NOMO-1 treated with dmso at 0.1 percent for 144 hours (cell line): Measurements from ENCODE around the gene LPIN1.
A peak's percentile ranks its signal among the peaks of the same experiment; 100 is the strongest.
"Not testable (repeated sequence)": the region's sequence is repeated elsewhere in the genome, so short reads cannot be mapped to it uniquely, and the experiment has no call there.

Source experiments
- DNase-seq: peaks from one replicate; lab custom pipeline; 2025; ENCODE audit not compliant: unreplicated experiment; lab: John Stamatoyannopoulos, UW

LPIN1 gene

GRCh38 chr2:11716689-11717321 lies 29.6 kb upstream of the LPIN1 start:
- DNase-seq: no peak

- no peak for DNase-seq
Observed at GRCh38 chr2:11717623-11718022, 28.8 kb upstream of the LPIN1 start.

GRCh38 chr2:11718606-11719005 lies 27.8 kb upstream of the LPIN1 start:
- DNase-seq: no peak

- no peak for DNase-seq
Observed at GRCh38 chr2:11719230-11719977, 27.0 kb upstream of the LPIN1 start.

- DNase-seq: no peak
Observed at GRCh38 chr2:11720752-11721151, 25.7 kb upstream of the LPIN1 start.

GRCh38 chr2:11722292-11723060 lies 24.0 kb upstream of the LPIN1 start:
- DNase-seq: no peak

- no peak for DNase-seq
Observed at GRCh38 chr2:11723061-11723371, 23.4 kb upstream of the LPIN1 start.

GRCh38 chr2:11724151-11724550 lies 22.3 kb upstream of the LPIN1 start:
- DNase-seq: no peak

GRCh38 chr2:11726384-11726783 lies 20.0 kb upstream of the LPIN1 start:
- no peak for DNase-seq

- peak; percentile 20 for DNase-seq
Observed at GRCh38 chr2:11729362-11730212, 16.8 kb upstream of the LPIN1 start.

- not testable (repeated sequence) for DNase-seq
Observed at GRCh38 chr2:11731214-11731984, 15.0 kb upstream of the LPIN1 start.

- no peak for DNase-seq
Observed at GRCh38 chr2:11732587-11732986, 13.8 kb upstream of the LPIN1 start.

GRCh38 chr2:11737852-11738251 lies 8.6 kb upstream of the LPIN1 start:
- not testable (repeated sequence) for DNase-seq

- DNase-seq: peak; percentile 61
Observed at GRCh38 chr2:11738589-11739436, 7.6 kb upstream of the LPIN1 start.

GRCh38 chr2:11740723-11741122 lies 5.7 kb upstream of the LPIN1 start:
- no peak for DNase-seq

GRCh38 chr2:11742317-11742701 lies 4.1 kb upstream of the LPIN1 start:
- DNase-seq: no peak

- DNase-seq: no peak
Observed at GRCh38 chr2:11742702-11743357, 3.6 kb upstream of the LPIN1 start.

- no peak for DNase-seq
Observed at GRCh38 chr2:11743366-11743765, 3.1 kb upstream of the LPIN1 start.
